ENCODE results near the gene OR6X1.

GRCh38 chr11:123745764-123746451 is 8.4 kb downstream of the OR6X1 start:
- TF ChIP-seq CTCF (IDR thresholded peaks at IDR 0.05; ENCODE audit: insufficient read depth, low read depth, low read length) (no peak), EZH2 (IDR thresholded peaks at IDR 0.05; ENCODE audit: insufficient read depth, low read length) (no peak)
